ENCODE results near the gene ZNF526. TPM values are rescaled to one million over a fixed set of nuclear protein-coding genes. Genes with fewer than 3 reads are reported as not detected.

Gene ZNF526
- total and polyA plus RNA-seq, 4 donors = 1.7 to 8.8 (median 3.8) TPM

DNA sequence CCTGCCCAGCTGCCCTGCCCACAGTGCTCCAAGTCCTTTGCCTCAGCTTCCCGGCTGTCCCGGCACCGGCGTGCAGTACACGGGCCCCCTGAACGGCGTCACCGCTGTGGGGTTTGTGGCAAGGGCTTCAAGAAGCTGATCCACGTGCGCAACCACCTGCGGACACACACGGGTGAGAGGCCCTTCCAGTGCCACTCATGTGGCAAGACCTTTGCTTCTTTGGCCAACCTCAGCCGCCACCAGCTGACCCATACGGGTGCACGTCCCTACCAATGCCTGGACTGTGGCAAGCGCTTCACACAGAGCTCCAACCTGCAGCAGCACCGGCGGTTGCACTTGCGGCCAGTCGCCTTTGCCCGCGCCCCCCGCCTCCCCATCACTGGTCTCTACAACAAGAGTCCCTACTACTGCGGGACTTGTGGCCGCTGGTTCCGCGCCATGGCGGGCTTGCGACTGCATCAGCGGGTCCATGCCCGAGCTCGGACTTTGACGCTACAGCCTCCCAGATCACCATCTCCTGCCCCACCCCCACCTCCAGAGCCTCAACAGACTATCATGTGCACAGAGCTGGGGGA is 5.7 kb downstream of the ZNF526 start:
- Histone ChIP-seq H3K36me3 (ENCODE audit: control insufficient read depth in 4 of 4, insufficient read depth in 3 of 4, low read depth in 1 of 4, low read length in 3 of 4) (peaks cover 5 to 44% (median 25%) of the 10 kb centered on the region in 4 donors), H3K27ac (ENCODE audit: low read depth in 1 of 2, low read length in 2 of 2) (no peak overlapping the region), H3K4me3 (ENCODE audit: low read depth in 1 of 3, low read length in 3 of 3) (no peak overlapping the region), H3K4me1 (ENCODE audit: control insufficient read depth in 4 of 4, insufficient read depth in 4 of 4, low read length in 3 of 4) (peaks cover 4 to 7% (median 5%) of the 10 kb centered on the region in 4 donors), H3K27me3 (ENCODE audit: control insufficient read depth in 4 of 4, insufficient read depth in 4 of 4, low read length in 3 of 4) (no peaks in the 10 kb centered on the region), H3K9me3 (ENCODE audit: control insufficient read depth in 4 of 4, low read length in 3 of 4) (no peaks in the 10 kb centered on the region), H3K9ac (ENCODE audit: low read depth in 1 of 2, low read length in 2 of 2) (no peak overlapping the region)
- no peak for DNase-seq (ENCODE audit: low spot score)
- TF ChIP-seq HNF4A (conservative IDR thresholded peaks at IDR 0.05) = no peak
- TF ChIP-seq, protein P1, sequence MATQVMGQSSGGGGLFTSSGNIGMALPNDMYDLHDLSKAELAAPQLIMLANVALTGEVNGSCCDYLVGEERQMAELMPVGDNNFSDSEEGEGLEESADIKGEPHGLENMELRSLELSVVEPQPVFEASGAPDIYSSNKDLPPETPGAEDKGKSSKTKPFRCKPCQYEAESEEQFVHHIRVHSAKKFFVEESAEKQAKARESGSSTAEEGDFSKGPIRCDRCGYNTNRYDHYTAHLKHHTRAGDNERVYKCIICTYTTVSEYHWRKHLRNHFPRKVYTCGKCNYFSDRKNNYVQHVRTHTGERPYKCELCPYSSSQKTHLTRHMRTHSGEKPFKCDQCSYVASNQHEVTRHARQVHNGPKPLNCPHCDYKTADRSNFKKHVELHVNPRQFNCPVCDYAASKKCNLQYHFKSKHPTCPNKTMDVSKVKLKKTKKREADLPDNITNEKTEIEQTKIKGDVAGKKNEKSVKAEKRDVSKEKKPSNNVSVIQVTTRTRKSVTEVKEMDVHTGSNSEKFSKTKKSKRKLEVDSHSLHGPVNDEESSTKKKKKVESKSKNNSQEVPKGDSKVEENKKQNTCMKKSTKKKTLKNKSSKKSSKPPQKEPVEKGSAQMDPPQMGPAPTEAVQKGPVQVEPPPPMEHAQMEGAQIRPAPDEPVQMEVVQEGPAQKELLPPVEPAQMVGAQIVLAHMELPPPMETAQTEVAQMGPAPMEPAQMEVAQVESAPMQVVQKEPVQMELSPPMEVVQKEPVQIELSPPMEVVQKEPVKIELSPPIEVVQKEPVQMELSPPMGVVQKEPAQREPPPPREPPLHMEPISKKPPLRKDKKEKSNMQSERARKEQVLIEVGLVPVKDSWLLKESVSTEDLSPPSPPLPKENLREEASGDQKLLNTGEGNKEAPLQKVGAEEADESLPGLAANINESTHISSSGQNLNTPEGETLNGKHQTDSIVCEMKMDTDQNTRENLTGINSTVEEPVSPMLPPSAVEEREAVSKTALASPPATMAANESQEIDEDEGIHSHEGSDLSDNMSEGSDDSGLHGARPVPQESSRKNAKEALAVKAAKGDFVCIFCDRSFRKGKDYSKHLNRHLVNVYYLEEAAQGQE (IDR thresholded peaks at IDR 0.05) = no peak
- WGBS = 97% methylated on average over 33 of the region's 33 CpGs

DNA sequence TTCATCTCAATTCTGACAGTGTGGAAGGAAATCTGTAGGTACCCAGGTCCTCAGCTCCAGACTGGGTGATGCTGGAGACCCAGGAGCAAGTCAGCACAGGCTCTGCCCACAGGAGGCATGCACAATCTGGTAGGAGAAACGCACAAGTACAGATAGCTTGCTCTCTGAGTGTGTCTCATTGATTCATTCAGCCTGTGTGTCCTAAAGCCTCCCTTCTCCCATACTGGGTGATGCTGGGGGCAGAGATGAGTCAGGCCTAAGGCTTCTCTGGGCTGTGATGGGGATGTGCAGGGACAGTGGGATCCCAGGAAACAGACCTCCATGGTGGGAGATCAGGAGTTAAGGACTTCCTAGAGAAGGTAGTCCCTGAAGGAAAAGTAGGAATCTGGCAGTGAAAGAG is 6.8 kb downstream of the ZNF526 start:
- Histone ChIP-seq H3K4me3 (ENCODE audit: low read depth in 1 of 3, low read length in 3 of 3) (no peak overlapping the region), H3K9ac (ENCODE audit: low read depth in 1 of 2, low read length in 2 of 2) (no peak overlapping the region), H3K9me3 (ENCODE audit: control insufficient read depth in 4 of 4, low read length in 3 of 4) (no peaks in the 10 kb centered on the region), H3K27me3 (ENCODE audit: control insufficient read depth in 4 of 4, insufficient read depth in 4 of 4, low read length in 3 of 4) (no peaks in the 10 kb centered on the region), H3K4me1 (ENCODE audit: control insufficient read depth in 4 of 4, insufficient read depth in 4 of 4, low read length in 3 of 4) (no peaks in the 10 kb centered on the region), H3K27ac (ENCODE audit: low read depth in 1 of 2, low read length in 2 of 2) (no peak overlapping the region), H3K36me3 (ENCODE audit: control insufficient read depth in 4 of 4, insufficient read depth in 3 of 4, low read depth in 1 of 4, low read length in 3 of 4) (peaks cover 7 to 55% (median 32%) of the 10 kb centered on the region in 4 donors)
- WGBS = 92% methylated on average over 1 of the region's 1 CpG
- DNase-seq (ENCODE audit: low spot score) = no peak
- TF ChIP-seq, protein P2, sequence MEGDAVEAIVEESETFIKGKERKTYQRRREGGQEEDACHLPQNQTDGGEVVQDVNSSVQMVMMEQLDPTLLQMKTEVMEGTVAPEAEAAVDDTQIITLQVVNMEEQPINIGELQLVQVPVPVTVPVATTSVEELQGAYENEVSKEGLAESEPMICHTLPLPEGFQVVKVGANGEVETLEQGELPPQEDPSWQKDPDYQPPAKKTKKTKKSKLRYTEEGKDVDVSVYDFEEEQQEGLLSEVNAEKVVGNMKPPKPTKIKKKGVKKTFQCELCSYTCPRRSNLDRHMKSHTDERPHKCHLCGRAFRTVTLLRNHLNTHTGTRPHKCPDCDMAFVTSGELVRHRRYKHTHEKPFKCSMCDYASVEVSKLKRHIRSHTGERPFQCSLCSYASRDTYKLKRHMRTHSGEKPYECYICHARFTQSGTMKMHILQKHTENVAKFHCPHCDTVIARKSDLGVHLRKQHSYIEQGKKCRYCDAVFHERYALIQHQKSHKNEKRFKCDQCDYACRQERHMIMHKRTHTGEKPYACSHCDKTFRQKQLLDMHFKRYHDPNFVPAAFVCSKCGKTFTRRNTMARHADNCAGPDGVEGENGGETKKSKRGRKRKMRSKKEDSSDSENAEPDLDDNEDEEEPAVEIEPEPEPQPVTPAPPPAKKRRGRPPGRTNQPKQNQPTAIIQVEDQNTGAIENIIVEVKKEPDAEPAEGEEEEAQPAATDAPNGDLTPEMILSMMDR (IDR thresholded peaks at IDR 0.05; ENCODE audit: low read depth, low read length, missing input control) = no peak
- TF ChIP-seq RXRA (IDR thresholded peaks at IDR 0.05) (no peak), HNF4G (IDR thresholded peaks at IDR 0.05) (no peak), RAD21 (IDR thresholded peaks at IDR 0.05) (no peak), TAF1 (conservative IDR thresholded peaks at IDR 0.05) (no peak), GABPA (IDR thresholded peaks at IDR 0.05 in 1 of 2, conservative IDR thresholded peaks at IDR 0.05 in 1 of 2) (no peak), FOXA1 (IDR thresholded peaks at IDR 0.05) (no peak)
- TF ChIP-seq, protein P3, sequence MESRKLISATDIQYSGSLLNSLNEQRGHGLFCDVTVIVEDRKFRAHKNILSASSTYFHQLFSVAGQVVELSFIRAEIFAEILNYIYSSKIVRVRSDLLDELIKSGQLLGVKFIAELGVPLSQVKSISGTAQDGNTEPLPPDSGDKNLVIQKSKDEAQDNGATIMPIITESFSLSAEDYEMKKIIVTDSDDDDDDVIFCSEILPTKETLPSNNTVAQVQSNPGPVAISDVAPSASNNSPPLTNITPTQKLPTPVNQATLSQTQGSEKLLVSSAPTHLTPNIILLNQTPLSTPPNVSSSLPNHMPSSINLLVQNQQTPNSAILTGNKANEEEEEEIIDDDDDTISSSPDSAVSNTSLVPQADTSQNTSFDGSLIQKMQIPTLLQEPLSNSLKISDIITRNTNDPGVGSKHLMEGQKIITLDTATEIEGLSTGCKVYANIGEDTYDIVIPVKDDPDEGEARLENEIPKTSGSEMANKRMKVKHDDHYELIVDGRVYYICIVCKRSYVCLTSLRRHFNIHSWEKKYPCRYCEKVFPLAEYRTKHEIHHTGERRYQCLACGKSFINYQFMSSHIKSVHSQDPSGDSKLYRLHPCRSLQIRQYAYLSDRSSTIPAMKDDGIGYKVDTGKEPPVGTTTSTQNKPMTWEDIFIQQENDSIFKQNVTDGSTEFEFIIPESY (IDR thresholded peaks at IDR 0.05) = no peak
- TF ChIP-seq, protein P4, sequence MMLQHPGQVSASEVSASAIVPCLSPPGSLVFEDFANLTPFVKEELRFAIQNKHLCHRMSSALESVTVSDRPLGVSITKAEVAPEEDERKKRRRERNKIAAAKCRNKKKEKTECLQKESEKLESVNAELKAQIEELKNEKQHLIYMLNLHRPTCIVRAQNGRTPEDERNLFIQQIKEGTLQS (IDR thresholded peaks at IDR 0.05) = no peak
